Brain microvascular endothelial cell (primary cell): ENCODE results near the gene PLSCR3.
A peak's percentile ranks its signal among the peaks of the same experiment; 100 is the strongest.

Source experiments
- DNase-seq: peaks from one replicate; pipeline ENCODE4 v3.0.0-alpha.2; 2020
- H3K27ac ChIP-seq: fragments of 250-450 bp; sonication (Bioruptor Pico); 2 replicates; pipeline ENCODE4 v1.5.1; 2020; ENCODE audit warnings: mild to moderate bottlenecking, moderate library complexity
- H3K27me3 ChIP-seq: fragments of 250-450 bp; sonication (Bioruptor Pico); replicated peaks from 2 replicates; pipeline ENCODE4 v1.5.1; 2020; ENCODE audit warnings: mild to moderate bottlenecking
- H3K36me3 ChIP-seq: fragments of 250-450 bp; sonication (Bioruptor Pico); replicated peaks from 2 replicates; pipeline ENCODE4 v1.5.1; 2020; ENCODE audit warnings: mild to moderate bottlenecking
- H3K4me3 ChIP-seq: 2 replicates; pipeline ENCODE4 v1.5.1; 2011; ENCODE audit warnings: low read depth, mild to moderate bottlenecking, control low read depth, low read length, moderate library complexity
- in situ Hi-C: cut with HindIII; loops from 2 replicates; pipeline ENCODE4 v1.10.0; 2017; ENCODE audit warnings: low sequenced_read_pairs, low pct_ligation_motif_present
- TF ChIP-seq, protein P1 (sequence below): IDR thresholded peaks from 2 replicates; pipeline ENCODE4 v1.5.1; 2011; ENCODE audit warnings: low read depth, mild to moderate bottlenecking, moderate library complexity, low read length, control low read depth, inconsistent platforms; ENCODE audit errors: missing control alignments

The PLSCR3 gene

DNA sequence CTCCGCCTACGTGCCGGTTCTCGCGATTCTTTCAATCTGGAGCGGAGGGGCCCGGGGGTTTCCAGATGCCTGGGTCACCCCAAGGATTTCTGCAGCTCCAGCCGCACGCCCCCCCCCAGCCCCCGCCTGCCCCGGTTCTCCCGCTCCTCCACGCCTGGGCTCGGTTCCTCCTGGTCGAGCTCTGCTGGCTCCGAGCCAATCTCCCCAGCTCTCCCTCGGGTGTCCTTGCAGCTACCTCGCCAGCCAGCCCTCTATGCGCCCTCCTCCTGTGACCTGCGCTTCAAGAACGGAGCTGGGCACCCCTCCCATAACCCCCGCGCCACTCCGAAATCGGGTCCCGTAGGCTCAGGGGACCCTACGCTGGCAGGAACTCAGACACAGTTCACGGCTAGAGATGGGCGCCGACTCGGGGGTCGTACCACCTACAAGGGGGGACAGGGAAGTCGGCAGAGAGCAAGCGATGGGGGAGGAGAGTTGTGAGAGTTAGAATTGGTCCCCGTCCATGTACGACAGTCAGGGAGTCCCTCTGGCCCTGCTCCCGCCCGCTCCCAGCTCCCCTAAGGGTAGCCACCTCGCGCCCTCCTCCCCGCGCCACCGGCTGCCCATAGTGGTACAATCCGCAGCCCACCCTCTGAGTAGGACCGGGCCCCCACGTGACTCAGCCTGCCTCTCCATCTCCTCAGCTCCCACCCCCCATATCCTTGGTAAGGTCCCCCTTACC lies 45.9 kb upstream of the PLSCR3 start:
- Histone ChIP-seq H3K27ac (no peak overlapping the region), H3K36me3 (no peaks in the 10 kb centered on the region), H3K27me3 (peaks cover 23% of the 10 kb centered on the region), H3K4me3 (peak overlapping the region; percentile 35)
- in situ Hi-C loops, result no loop called here
- no peak for DNase-seq
- TF ChIP-seq, protein P1, sequence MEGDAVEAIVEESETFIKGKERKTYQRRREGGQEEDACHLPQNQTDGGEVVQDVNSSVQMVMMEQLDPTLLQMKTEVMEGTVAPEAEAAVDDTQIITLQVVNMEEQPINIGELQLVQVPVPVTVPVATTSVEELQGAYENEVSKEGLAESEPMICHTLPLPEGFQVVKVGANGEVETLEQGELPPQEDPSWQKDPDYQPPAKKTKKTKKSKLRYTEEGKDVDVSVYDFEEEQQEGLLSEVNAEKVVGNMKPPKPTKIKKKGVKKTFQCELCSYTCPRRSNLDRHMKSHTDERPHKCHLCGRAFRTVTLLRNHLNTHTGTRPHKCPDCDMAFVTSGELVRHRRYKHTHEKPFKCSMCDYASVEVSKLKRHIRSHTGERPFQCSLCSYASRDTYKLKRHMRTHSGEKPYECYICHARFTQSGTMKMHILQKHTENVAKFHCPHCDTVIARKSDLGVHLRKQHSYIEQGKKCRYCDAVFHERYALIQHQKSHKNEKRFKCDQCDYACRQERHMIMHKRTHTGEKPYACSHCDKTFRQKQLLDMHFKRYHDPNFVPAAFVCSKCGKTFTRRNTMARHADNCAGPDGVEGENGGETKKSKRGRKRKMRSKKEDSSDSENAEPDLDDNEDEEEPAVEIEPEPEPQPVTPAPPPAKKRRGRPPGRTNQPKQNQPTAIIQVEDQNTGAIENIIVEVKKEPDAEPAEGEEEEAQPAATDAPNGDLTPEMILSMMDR, result no peak

DNA sequence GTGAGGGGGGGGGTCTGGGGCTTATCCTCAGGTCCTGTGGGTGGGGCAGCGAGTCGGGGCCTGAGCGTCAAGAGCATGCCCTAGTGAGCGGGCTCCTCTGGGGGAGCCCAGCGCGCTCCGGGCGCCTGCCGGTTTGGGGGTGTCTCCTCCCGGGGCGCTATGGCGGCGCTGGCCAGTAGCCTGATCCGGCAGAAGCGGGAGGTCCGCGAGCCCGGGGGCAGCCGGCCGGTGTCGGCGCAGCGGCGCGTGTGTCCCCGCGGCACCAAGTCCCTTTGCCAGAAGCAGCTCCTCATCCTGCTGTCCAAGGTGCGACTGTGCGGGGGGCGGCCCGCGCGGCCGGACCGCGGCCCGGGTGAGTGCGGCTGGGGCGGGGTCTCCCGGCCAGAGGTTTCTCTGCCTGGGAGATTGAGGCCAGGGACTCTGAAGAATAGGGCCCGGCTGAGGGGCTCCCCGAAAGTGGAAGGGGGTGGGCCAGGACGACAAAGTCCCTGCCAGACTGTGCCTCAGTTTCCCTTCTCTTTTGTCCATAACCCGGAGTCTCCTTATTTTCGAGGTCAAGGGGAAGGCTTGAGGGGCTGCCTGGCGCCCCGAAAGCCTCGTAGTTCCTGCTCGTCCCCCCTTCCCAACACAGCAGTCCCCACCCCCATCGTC lies 45.3 kb upstream of the PLSCR3 start, which contains the start of gene FGF11:
TSS of gene FGF11 (plus strand) at position 51 of the 651 bp plus-strand sequence. CDS start at position 160, 109 bp downstream.
- Histone ChIP-seq H3K4me3 (peak within 1 kb of the TSS; percentile 35), H3K27me3 (peaks cover 23% of the 10 kb centered on the region), H3K36me3 (no peaks in the 10 kb centered on the region), H3K27ac (no peak within 1 kb of the TSS)
- DNase-seq, result no peak
- TF ChIP-seq, protein P1, result no peak
- in situ Hi-C loops, result no loop called here

DNA sequence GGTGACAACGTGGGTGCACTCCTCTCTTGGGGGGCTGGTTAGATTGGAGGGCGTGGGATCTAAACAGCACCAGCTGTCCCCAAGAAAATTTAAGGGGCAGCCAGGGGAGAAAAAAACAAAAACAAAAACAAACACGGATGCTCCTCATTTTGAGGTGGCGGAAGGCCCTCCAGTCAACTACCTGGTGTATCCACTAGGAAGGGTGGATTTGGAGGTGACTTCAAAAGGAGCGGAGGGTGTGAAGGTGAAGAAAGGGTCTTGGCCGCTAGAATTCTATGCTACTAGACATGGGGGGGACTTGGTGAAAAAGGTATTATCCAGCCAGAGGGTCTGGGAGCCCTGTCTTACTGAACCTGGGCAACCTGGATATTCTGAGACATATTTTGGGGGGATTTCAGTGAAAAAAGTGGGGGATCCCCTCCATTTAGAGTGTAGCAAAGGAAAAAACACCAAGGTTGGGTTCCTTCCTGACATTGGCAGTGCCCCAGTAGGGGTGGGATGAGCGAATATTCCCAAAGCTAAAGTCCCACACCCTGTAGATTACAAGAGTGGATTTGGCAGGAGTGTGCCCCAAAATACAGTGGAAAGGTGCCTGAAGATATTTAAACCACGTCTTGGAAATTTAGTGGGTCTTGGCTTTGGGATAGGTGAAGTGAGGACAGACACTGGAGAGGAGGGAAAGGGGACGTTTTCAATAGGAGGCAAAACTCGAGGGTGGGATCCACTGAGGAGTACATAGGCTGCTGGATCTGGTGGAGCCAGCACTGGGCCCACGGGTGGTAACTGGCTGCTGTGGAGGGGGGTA lies 44.5 kb upstream of the PLSCR3 start:
- DNase-seq, result no peak
- Histone ChIP-seq H3K4me3 (no peak overlapping the region), H3K27ac (no peak overlapping the region), H3K36me3 (no peaks in the 10 kb centered on the region), H3K27me3 (peaks cover 23% of the 10 kb centered on the region)
- in situ Hi-C loops, result no loop called here
- TF ChIP-seq, protein P1, result no peak

DNA sequence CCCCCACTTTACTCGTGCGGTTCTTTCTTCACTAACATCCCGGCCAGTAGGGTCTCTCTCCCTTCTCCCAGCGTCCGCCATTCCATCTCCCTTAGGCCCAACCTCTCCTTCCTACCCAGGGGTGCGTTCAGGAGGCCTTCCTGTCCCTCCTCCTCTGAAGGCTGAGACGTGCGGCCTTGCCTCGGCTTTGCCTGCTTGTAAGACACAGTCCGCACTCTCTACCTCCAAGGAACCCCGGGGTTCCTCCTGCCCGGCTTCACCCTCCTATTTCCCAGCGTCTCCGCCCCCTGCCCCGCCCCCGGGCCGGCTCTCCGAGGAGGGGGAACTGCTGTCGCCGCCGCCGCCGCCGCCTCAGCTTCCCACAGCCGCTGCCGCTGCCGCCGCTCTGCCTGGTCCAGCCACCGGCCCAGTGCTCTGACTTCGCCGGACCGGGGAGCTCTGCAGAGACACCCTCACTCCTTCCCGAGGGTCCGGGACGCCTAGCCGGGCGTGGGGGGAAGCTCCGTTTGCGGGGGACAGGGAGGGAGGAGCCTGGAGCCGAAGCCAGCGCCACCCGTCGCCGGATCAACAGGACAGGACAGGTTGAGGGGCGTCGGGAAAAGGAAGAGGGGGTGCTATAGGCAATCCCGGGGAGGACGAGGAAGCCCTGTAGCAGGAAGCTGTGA lies 43.8 kb upstream of the PLSCR3 start:
- Histone ChIP-seq H3K27ac (no peak overlapping the region), H3K27me3 (peaks cover 23% of the 10 kb centered on the region), H3K36me3 (no peaks in the 10 kb centered on the region), H3K4me3 (peak overlapping the region; percentile 27)
- in situ Hi-C loops, result no loop called here
- TF ChIP-seq, protein P1, result no peak
- DNase-seq, result no peak

DNA sequence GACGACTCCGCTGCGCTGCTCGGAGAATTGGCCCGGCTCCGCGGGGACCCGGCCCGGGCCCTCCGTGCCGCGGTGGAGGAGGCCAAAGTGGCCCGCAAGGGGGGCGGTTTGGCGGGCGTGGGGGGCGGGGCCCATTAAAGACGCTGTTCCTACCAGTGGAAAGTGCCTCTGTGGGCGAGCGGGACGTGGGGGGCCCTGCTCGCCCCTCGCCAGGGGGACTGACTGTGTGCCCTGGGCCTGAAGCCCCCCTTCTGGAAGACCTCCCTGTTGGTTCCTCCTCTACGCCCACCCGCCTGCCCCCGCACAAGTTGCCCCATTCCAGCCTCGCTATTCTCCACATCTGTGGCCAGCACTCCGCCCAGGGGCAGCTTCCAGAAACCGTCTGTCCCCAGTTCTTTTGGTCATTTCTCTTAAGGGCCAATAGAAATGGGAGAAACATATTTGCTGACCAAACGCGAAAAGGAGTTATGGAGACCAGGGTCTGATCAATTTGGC lies 43.1 kb upstream of the PLSCR3 start:
- Histone ChIP-seq H3K27ac (no peak overlapping the region), H3K27me3 (peaks cover 23% of the 10 kb centered on the region), H3K36me3 (no peaks in the 10 kb centered on the region), H3K4me3 (peak overlapping the region; percentile 39)
- DNase-seq, result no peak
- TF ChIP-seq, protein P1, result no peak
- in situ Hi-C loops, result no loop called here
